H1 (cell line): ENCODE data around the gene RBM43. TPM values are rescaled to one million over a fixed set of nuclear protein-coding genes. Genes with fewer than 3 reads are reported as not detected.

Experiments
- CHD2 ChIP-seq: IDR thresholded peaks from 2 replicates; pipeline ENCODE4 v1.6.1; 2012; ENCODE audit warnings: low read length, improper control_type of control experiment
- polyA plus RNA-seq, 7 experiments: library from polyadenylated mRNA; depleted of rRNA in 3 of 7; stranded (reverse) in 5 of 7; unstranded in 2 of 7; fragments of >200 nt in 5 of 7; fragments of 200-250 nt in 2 of 7; gene quantifications; 1 replicate in 5 of 7; 2 replicates in 1 of 7; 4 replicates in 1 of 7; pipeline versions ENCODE4 v1.2.1 to v1.2.3, GENCODE V29; 2011 to 2013; ENCODE audit warnings: missing spikeins in 2 of 7, mixed read lengths in 2 of 7
- total RNA-seq: library from RNA; stranded (reverse); fragmentation: NEBNext Ultra II Directional; extraction: Animal tissue kit (Norgen Biotek cat#: 25700); gene quantifications from 2 replicates; pipeline ENCODE4 v1.2.1, GENCODE V29; 2021
- TF ChIP-seq, protein P1 (sequence below): IDR thresholded peaks from 2 replicates; pipeline ENCODE4 v1.6.1; 2011; ENCODE audit warnings: low read depth, mild to moderate bottlenecking, low read length; ENCODE audit not compliant: insufficient read depth
- TF ChIP-seq, protein P2 (sequence below), 3 experiments: IDR thresholded peaks; 1 replicate in 2 of 3; 2 replicates in 1 of 3; pipeline versions ENCODE4 v1.5.1 to v1.6.1; 2011; ENCODE audit warnings: low read length in 3 of 3, mild to moderate bottlenecking in 3 of 3, inconsistent platforms in 2 of 3, low read depth in 1 of 3, moderate library complexity in 1 of 3; ENCODE audit not compliant: insufficient read depth in 1 of 3; ENCODE audit errors: control extremely low read depth in 1 of 3

The RBM43 gene
- total and polyA plus RNA-seq, 2 of the 8 experiments (the other 6 are each of a cell fraction or from before 2014, with no cell fraction given): 1.7 to 2.0 TPM

DNA sequence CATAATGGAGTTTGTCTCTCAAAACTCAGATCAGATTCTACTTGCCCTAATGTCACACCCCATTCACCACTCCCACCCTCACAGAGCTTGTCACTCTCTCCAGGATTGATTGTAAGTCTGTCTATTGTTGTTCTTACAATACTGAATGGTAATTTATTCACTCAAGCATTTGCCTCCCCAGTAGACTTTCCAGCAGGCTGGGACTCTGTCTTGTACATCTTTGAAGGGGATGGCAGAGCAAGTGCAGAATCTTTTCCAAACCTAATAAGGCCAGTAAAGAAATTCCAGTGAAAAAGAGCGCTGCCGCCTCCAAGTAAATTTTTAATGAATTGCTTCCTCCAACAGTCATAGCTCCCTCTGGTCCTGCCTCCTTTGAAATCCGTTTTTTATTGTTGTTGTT, 56.9 kb downstream of the RBM43 start (continued):
- TF ChIP-seq, protein P1, sequence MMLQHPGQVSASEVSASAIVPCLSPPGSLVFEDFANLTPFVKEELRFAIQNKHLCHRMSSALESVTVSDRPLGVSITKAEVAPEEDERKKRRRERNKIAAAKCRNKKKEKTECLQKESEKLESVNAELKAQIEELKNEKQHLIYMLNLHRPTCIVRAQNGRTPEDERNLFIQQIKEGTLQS: no peak
- no peak for TF ChIP-seq CHD2
- TF ChIP-seq, protein P2, sequence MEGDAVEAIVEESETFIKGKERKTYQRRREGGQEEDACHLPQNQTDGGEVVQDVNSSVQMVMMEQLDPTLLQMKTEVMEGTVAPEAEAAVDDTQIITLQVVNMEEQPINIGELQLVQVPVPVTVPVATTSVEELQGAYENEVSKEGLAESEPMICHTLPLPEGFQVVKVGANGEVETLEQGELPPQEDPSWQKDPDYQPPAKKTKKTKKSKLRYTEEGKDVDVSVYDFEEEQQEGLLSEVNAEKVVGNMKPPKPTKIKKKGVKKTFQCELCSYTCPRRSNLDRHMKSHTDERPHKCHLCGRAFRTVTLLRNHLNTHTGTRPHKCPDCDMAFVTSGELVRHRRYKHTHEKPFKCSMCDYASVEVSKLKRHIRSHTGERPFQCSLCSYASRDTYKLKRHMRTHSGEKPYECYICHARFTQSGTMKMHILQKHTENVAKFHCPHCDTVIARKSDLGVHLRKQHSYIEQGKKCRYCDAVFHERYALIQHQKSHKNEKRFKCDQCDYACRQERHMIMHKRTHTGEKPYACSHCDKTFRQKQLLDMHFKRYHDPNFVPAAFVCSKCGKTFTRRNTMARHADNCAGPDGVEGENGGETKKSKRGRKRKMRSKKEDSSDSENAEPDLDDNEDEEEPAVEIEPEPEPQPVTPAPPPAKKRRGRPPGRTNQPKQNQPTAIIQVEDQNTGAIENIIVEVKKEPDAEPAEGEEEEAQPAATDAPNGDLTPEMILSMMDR (IDR thresholded peaks at IDR 0.05; ENCODE audit: control extremely low read depth in 1 of 3, insufficient read depth in 1 of 3, low read depth in 1 of 3, low read length in 3 of 3): no peak
- TF ChIP-seq, all 59 proteins: peak for 0
